Left renal pelvis (tissue), 4 donors: Measurements from ENCODE around the gene SSH3. TPM values are rescaled to one million over a fixed set of nuclear protein-coding genes. Genes with fewer than 3 reads are reported as not detected.

Experiments used
- DNase-seq, 4 donors: peaks; one replicate each; pipeline ENCODE4 v3.0.0-alpha.2; 2013; ENCODE audit warnings: low read depth in 4 of 4, low spot score in 3 of 4
- polyA plus RNA-seq, 4 donors: library from polyadenylated mRNA; unstranded; fragments of 120-200 nt; gene quantifications; one replicate each; pipeline ENCODE4 v1.2.1, GENCODE V29; 2013; ENCODE audit not compliant: insufficient read length in 4 of 4

The SSH3 gene
- polyA plus RNA-seq, 4 donors, result 16.6 to 37.2 (median 24.5) TPM

GRCh38 chr11:67291481-67292381, 11.6 kb upstream of the SSH3 start:
- DNase-seq, result no peak

GRCh38 chr11:67292671-67293070, 10.7 kb upstream of the SSH3 start:
- DNase-seq, result no peak

- no peak for DNase-seq
Observed at GRCh38 chr11:67293090-67293489, 10.2 kb upstream of the SSH3 start.

GRCh38 chr11:67295846-67296245, 7.5 kb upstream of the SSH3 start:
- DNase-seq, result no peak

GRCh38 chr11:67298786-67299185, 4.5 kb upstream of the SSH3 start:
- DNase-seq, result no peak

GRCh38 chr11:67299471-67300191, 3.7 kb upstream of the SSH3 start:
- no peak for DNase-seq

- DNase-seq, result no peak
Observed at GRCh38 chr11:67300256-67300755, 3.0 kb upstream of the SSH3 start.

- DNase-seq, result no peak
Observed at GRCh38 chr11:67300756-67301312, 2.5 kb upstream of the SSH3 start.

GRCh38 chr11:67301313-67301921, 1.9 kb upstream of the SSH3 start:
- no peak for DNase-seq

- peak in 1 of 4 donors; percentile 49 for DNase-seq
Observed at GRCh38 chr11:67301951-67302516, 1.3 kb upstream of the SSH3 start.

- DNase-seq, result no peak
Observed at GRCh38 chr11:67302571-67303131, 679 bp upstream of the SSH3 start.

- DNase-seq, result no peak
Observed at GRCh38 chr11:67303835-67304411, 593 bp downstream of the SSH3 start.

- no peak for DNase-seq
Observed at GRCh38 chr11:67304511-67305113, 1.3 kb downstream of the SSH3 start.

GRCh38 chr11:67306769-67307544, 3.6 kb downstream of the SSH3 start:
- no peak for DNase-seq

- no peak for DNase-seq
Observed at GRCh38 chr11:67307545-67308001, 4.2 kb downstream of the SSH3 start.

- DNase-seq, result no peak
Observed at GRCh38 chr11:67308031-67308866, 4.9 kb downstream of the SSH3 start.

GRCh38 chr11:67309166-67309565, 5.8 kb downstream of the SSH3 start:
- no peak for DNase-seq

- DNase-seq, result no peak
Observed at GRCh38 chr11:67309661-67310061, 6.3 kb downstream of the SSH3 start.
